Trophoblast cell (in vitro differentiated cells and primary cell): ENCODE results near the gene VAMP4. TPM values are rescaled to one million over a fixed set of nuclear protein-coding genes. Genes with fewer than 3 reads are reported as not detected.

Experiments
- DNase-seq, 2 donors: peaks; one replicate each; pipeline ENCODE4 v3.0.0-alpha.2; 2016
- H2AFZ ChIP-seq: 2 replicates; pipeline ENCODE4 v1.6.1; 2013; ENCODE audit warnings: low read length, moderate library complexity, mild to moderate bottlenecking; ENCODE audit not compliant: insufficient read depth, poor library complexity
- H2AK5ac ChIP-seq: 2 replicates; pipeline ENCODE4 v1.6.1; 2013; ENCODE audit warnings: mild to moderate bottlenecking, low read length
- H2BK120ac ChIP-seq: 2 replicates; pipeline ENCODE4 v1.6.1; 2013; ENCODE audit warnings: low read length, mild to moderate bottlenecking, moderate library complexity; ENCODE audit not compliant: insufficient read depth, poor library complexity
- H2BK12ac ChIP-seq: 2 replicates; pipeline ENCODE4 v1.6.1; 2013; ENCODE audit warnings: mild to moderate bottlenecking, low read length, moderate library complexity
- H2BK5ac ChIP-seq: 2 replicates; pipeline ENCODE4 v1.6.1; 2013; ENCODE audit warnings: low read length, low read depth, moderate library complexity, mild to moderate bottlenecking; ENCODE audit not compliant: poor library complexity
- H3K14ac ChIP-seq: 2 replicates; pipeline ENCODE4 v1.6.1; 2013; ENCODE audit warnings: mild to moderate bottlenecking, low read length
- H3K18ac ChIP-seq: 2 replicates; pipeline ENCODE4 v1.6.1; 2013; ENCODE audit warnings: mild to moderate bottlenecking, low read length
- H3K23ac ChIP-seq: 2 replicates; pipeline ENCODE4 v1.6.1; 2013; ENCODE audit warnings: low read length
- H3K27ac ChIP-seq: 2 replicates; pipeline ENCODE4 v1.5.1; 2013; ENCODE audit warnings: low read depth, mild to moderate bottlenecking, inconsistent platforms, low read length, moderate library complexity
- H3K27me3 ChIP-seq: 2 replicates; pipeline ENCODE4 v1.6.1; 2013; ENCODE audit warnings: inconsistent platforms, mild to moderate bottlenecking, low read length, moderate library complexity; ENCODE audit not compliant: insufficient read depth
- H3K36me3 ChIP-seq, 2 experiments: 1 replicate in 1 of 2; 2 replicates in 1 of 2; pipeline ENCODE4 v1.6.1; 2013; ENCODE audit warnings: low read length in 2 of 2, mild to moderate bottlenecking in 2 of 2, moderate library complexity in 1 of 2; ENCODE audit not compliant: insufficient read depth in 2 of 2, control insufficient read depth in 1 of 2
- H3K4ac ChIP-seq: 2 replicates; pipeline ENCODE4 v1.6.1; 2013; ENCODE audit warnings: low read depth, mild to moderate bottlenecking, low read length, moderate library complexity
- H3K4me1 ChIP-seq, 2 experiments: 1 replicate in 1 of 2; 2 replicates in 1 of 2; pipeline ENCODE4 v1.6.1; 2013; ENCODE audit warnings: low read length in 2 of 2, mild to moderate bottlenecking in 2 of 2, moderate library complexity in 1 of 2; ENCODE audit not compliant: insufficient read depth in 2 of 2, control insufficient read depth in 1 of 2
- H3K4me2 ChIP-seq: 2 replicates; pipeline ENCODE4 v1.6.1; 2013; ENCODE audit warnings: inconsistent platforms, mild to moderate bottlenecking, low read length, moderate library complexity
- H3K4me3 ChIP-seq: 2 replicates; pipeline ENCODE4 v1.5.1; 2013; ENCODE audit warnings: mild to moderate bottlenecking, low read depth, low read length, inconsistent platforms
- H3K79me1 ChIP-seq: one replicate; pipeline ENCODE4 v1.6.1; 2013; ENCODE audit warnings: low read length
- H3K79me2 ChIP-seq: 2 replicates; pipeline ENCODE4 v1.6.1; 2013; ENCODE audit warnings: low read length, mild to moderate bottlenecking; ENCODE audit not compliant: control insufficient read depth, insufficient read depth, poor library complexity
- H3K9ac ChIP-seq: 2 replicates; pipeline ENCODE4 v1.6.1; 2013; ENCODE audit warnings: mild to moderate bottlenecking, low read length
- H3K9me3 ChIP-seq: 2 replicates; pipeline ENCODE4 v1.6.1; 2013; ENCODE audit warnings: low read depth, mild to moderate bottlenecking, control low read depth, inconsistent platforms, low read length; ENCODE audit not compliant: insufficient read depth
- H4K12ac ChIP-seq: 2 replicates; pipeline ENCODE4 v1.6.1; 2013; ENCODE audit warnings: low read depth, mild to moderate bottlenecking, low read length, moderate library complexity
- H4K8ac ChIP-seq: 2 replicates; pipeline ENCODE4 v1.6.1; 2013; ENCODE audit warnings: low read depth, mild to moderate bottlenecking, low read length, moderate library complexity
- H4K91ac ChIP-seq: one replicate; pipeline ENCODE4 v1.6.1; 2013; ENCODE audit warnings: low read depth, mild to moderate bottlenecking, low read length, moderate library complexity
- WGBS: extraction: QIAGEN DNeasy Blood & Tissue Kit; methylation state at CpG from one replicate; pipeline ENCODE4 v1.1.7; 2013; ENCODE audit warnings: missing lambda C conversion rate; ENCODE audit not compliant: insufficient read length, insufficient coverage; ENCODE audit errors: extremely low coverage; 5-methylcytosine and 5-hydroxymethylcytosine counted together
- polyA plus RNA-seq: library from polyadenylated mRNA; stranded (reverse); fragments of 200-250 nt; gene quantifications from 2 replicates; pipeline ENCODE4 v1.2.3, GENCODE V29; 2013

The VAMP4 gene
- 3.7 and 4.1 TPM in 2 replicates for polyA plus RNA-seq

- H3K14ac ChIP-seq = peak within 1 kb of the TSS; percentile 76
- H3K9me3 ChIP-seq = peaks cover 1% of the 10 kb centered on the region
- H2BK12ac ChIP-seq = no peak within 1 kb of the TSS
- H3K9ac ChIP-seq = peak within 1 kb of the TSS; percentile 78
- peak within 1 kb of the TSS; percentile 19 for H3K18ac ChIP-seq
- peak within 1 kb of the TSS; percentile 95 for H4K8ac ChIP-seq
- peak within 1 kb of the TSS; percentile 97 for H3K4me2 ChIP-seq
- peaks cover 5% of the 10 kb centered on the region for H3K79me2 ChIP-seq
- peak within 1 kb of the TSS; percentile 86 for H4K12ac ChIP-seq
- peak; percentile 80 to 87 for DNase-seq
- H3K79me1 ChIP-seq = peaks cover 12% of the 10 kb centered on the region
- peak within 1 kb of the TSS; percentile 65 for H3K4ac ChIP-seq
- peak within 1 kb of the TSS; percentile 89 for H2AFZ ChIP-seq
- H3K4me1 ChIP-seq = no peaks in the 10 kb centered on the region
- peak within 1 kb of the TSS; percentile 77 for H3K27ac ChIP-seq
- peak within 1 kb of the TSS; percentile 61 for H2BK120ac ChIP-seq
- H2BK5ac ChIP-seq = peak within 1 kb of the TSS; percentile 52
- no CpG with 5 or more reads among the region's 57 CpGs for WGBS
- peak within 1 kb of the TSS; percentile 77 for H4K91ac ChIP-seq
- H3K27me3 ChIP-seq = no peaks in the 10 kb centered on the region
- peak within 1 kb of the TSS; percentile 55 for H2AK5ac ChIP-seq
- H3K23ac ChIP-seq = no peak within 1 kb of the TSS
- peaks cover 2 to 3% of the 10 kb centered on the region in 2 experiments for H3K36me3 ChIP-seq
- peak within 1 kb of the TSS; percentile 86 for H3K4me3 ChIP-seq
These were observed at the start of gene VAMP4 for GRCh38 chr1:171741872-171742576. Gene VAMP4, minus strand, starts transcription at chr1:171742065. Its CDS starts 3,651 bp downstream, at chr1:171738414.

GRCh38 chr1:171790318-171790717 is 48.5 kb upstream of the VAMP4 start:
- no peak overlapping the region for H4K12ac ChIP-seq
- no peak overlapping the region for H3K27ac ChIP-seq
- H3K36me3 ChIP-seq = peaks cover 29 to 65% of the 10 kb centered on the region in 2 experiments
- DNase-seq = no peak
- H4K8ac ChIP-seq = no peak overlapping the region
- no peak overlapping the region for H3K23ac ChIP-seq
- H2BK5ac ChIP-seq = no peak overlapping the region
- no peak overlapping the region for H2AFZ ChIP-seq
- H2BK12ac ChIP-seq = no peak overlapping the region
- no peaks in the 10 kb centered on the region for H3K79me1 ChIP-seq
- no peak overlapping the region for H3K14ac ChIP-seq
- H3K4ac ChIP-seq = no peak overlapping the region
- H3K4me1 ChIP-seq = no peaks in the 10 kb centered on the region
- H3K9ac ChIP-seq = no peak overlapping the region
- H2BK120ac ChIP-seq = no peak overlapping the region
- H4K91ac ChIP-seq = no peak overlapping the region
- no peak overlapping the region for H3K4me2 ChIP-seq
- no peaks in the 10 kb centered on the region for H3K79me2 ChIP-seq
- H3K27me3 ChIP-seq = no peaks in the 10 kb centered on the region
- H3K18ac ChIP-seq = no peak overlapping the region
- H3K4me3 ChIP-seq = no peak overlapping the region
- H3K9me3 ChIP-seq = peaks cover 2% of the 10 kb centered on the region
- no CpG with 5 or more reads among the region's 6 CpGs for WGBS
- no peak overlapping the region for H2AK5ac ChIP-seq

- no peak overlapping the region for H2BK5ac ChIP-seq
- no peak overlapping the region for H3K4ac ChIP-seq
- H2BK12ac ChIP-seq = no peak overlapping the region
- no peaks in the 10 kb centered on the region for H3K4me1 ChIP-seq
- H3K79me1 ChIP-seq = no peaks in the 10 kb centered on the region
- no peak overlapping the region for H4K8ac ChIP-seq
- no peak overlapping the region for H2BK120ac ChIP-seq
- H3K18ac ChIP-seq = no peak overlapping the region
- no peak for DNase-seq
- no peak overlapping the region for H3K14ac ChIP-seq
- no peaks in the 10 kb centered on the region for H3K79me2 ChIP-seq
- H3K9me3 ChIP-seq = peaks cover 2% of the 10 kb centered on the region
- H4K91ac ChIP-seq = no peak overlapping the region
- H3K4me2 ChIP-seq = no peak overlapping the region
- H3K4me3 ChIP-seq = no peak overlapping the region
- H3K23ac ChIP-seq = no peak overlapping the region
- peaks cover 36 to 66% of the 10 kb centered on the region in 2 experiments for H3K36me3 ChIP-seq
- no peaks in the 10 kb centered on the region for H3K27me3 ChIP-seq
- H2AK5ac ChIP-seq = no peak overlapping the region
- no peak overlapping the region for H3K9ac ChIP-seq
- H4K12ac ChIP-seq = no peak overlapping the region
- no peak overlapping the region for H2AFZ ChIP-seq
- no CpG with 5 or more reads among the region's 5 CpGs for WGBS
- H3K27ac ChIP-seq = no peak overlapping the region
These were observed 46.8 kb upstream of the VAMP4 start for GRCh38 chr1:171788696-171789095.

GRCh38 chr1:171787686-171788480 is 46.0 kb upstream of the VAMP4 start:
- no peak overlapping the region for H3K4ac ChIP-seq
- no peak overlapping the region for H2BK120ac ChIP-seq
- no peak overlapping the region for H3K18ac ChIP-seq
- H3K27ac ChIP-seq = no peak overlapping the region
- no peak overlapping the region for H4K12ac ChIP-seq
- H2BK12ac ChIP-seq = no peak overlapping the region
- no peak overlapping the region for H3K14ac ChIP-seq
- H3K4me3 ChIP-seq = no peak overlapping the region
- H3K27me3 ChIP-seq = no peaks in the 10 kb centered on the region
- H2AFZ ChIP-seq = no peak overlapping the region
- no peaks in the 10 kb centered on the region for H3K79me1 ChIP-seq
- no peak for DNase-seq
- H3K4me1 ChIP-seq = no peaks in the 10 kb centered on the region
- no peaks in the 10 kb centered on the region for H3K79me2 ChIP-seq
- H3K4me2 ChIP-seq = no peak overlapping the region
- no peak overlapping the region for H3K9ac ChIP-seq
- H4K8ac ChIP-seq = no peak overlapping the region
- H3K23ac ChIP-seq = no peak overlapping the region
- H2AK5ac ChIP-seq = no peak overlapping the region
- peaks cover 37 to 68% of the 10 kb centered on the region in 2 experiments for H3K36me3 ChIP-seq
- whole genome bisulfite sequencing = no CpG with 5 or more reads among the region's 15 CpGs
- H2BK5ac ChIP-seq = no peak overlapping the region
- no peak overlapping the region for H4K91ac ChIP-seq
- H3K9me3 ChIP-seq = peaks cover 2% of the 10 kb centered on the region
